A673 (cell line): ENCODE results near the gene HDGF.
"Not testable (repeated sequence)": the region's sequence is repeated elsewhere in the genome, so short reads cannot be mapped to it uniquely, and the experiment has no call there.

ENCODE experiments used
- CTCF ChIP-seq: fragments of 300-800, 200-600 bp; sonication (generic); conservative IDR thresholded peaks from 2 replicates; pipeline ENCODE4 v1.5.1; 2017; ENCODE audit warnings: low read depth, mild to moderate bottlenecking, antibody characterized with exemption, low read length, moderate library complexity, mixed read lengths
- EZH2 ChIP-seq: fragments of 200-600 bp; sonication (generic); IDR thresholded peaks from 2 replicates; pipeline ENCODE4 v1.6.1; 2017; ENCODE audit warnings: borderline replicate concordance, low read depth, mild to moderate bottlenecking, mixed read lengths, antibody characterized with exemption, low read length; ENCODE audit not compliant: poor library complexity, severe bottlenecking

DNA sequence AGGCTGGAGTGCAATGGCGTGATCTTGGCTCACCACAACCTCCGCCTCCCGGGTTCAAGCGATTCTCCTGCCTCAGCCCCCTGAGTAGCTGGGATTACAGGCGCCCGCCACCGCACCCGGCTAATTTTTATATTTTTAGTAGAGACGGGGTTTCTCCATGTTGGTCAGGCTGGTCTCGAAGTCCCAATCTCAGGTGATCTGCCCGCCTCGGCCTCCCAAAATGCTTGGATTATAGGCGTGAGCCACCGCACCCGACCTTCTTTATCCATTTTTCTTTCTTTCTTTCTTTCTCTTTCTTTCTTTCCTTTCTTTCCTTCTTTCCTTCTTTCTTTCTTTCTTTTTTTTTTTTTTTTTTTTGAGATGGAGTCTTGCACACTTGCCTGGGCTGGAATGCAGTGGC is 13.7 kb upstream of the HDGF start:
- not testable (repeated sequence) for TF ChIP-seq CTCF, EZH2
